Esophagus squamous epithelium (tissue), 4 donors: Measurements from ENCODE around the gene ZG16.

Source experiments
- POLR2A ChIP-seq, 4 donors: fragments of 450-650 bp; IDR thresholded peaks; one replicate each; pipeline ENCODE4 v1.6.1; 2017; ENCODE audit warnings: antibody characterized with exemption in 4 of 4, mild to moderate bottlenecking in 4 of 4, moderate library complexity in 3 of 4
- TF ChIP-seq, protein P1 (sequence below), 6 experiments: fragments of 450-650 bp in 4 of 6; fragments of 200-600 bp in 2 of 6; sonication (generic) in 2 of 6; IDR thresholded peaks; one replicate each; pipeline ENCODE4 v1.5.1; 2016 to 2019; ENCODE audit warnings: antibody characterized with exemption in 6 of 6, mild to moderate bottlenecking in 4 of 6, moderate library complexity in 4 of 6

GRCh38 chr16:29742683-29743275 lies 35.3 kb upstream of the ZG16 start:
- TF ChIP-seq, protein P1, sequence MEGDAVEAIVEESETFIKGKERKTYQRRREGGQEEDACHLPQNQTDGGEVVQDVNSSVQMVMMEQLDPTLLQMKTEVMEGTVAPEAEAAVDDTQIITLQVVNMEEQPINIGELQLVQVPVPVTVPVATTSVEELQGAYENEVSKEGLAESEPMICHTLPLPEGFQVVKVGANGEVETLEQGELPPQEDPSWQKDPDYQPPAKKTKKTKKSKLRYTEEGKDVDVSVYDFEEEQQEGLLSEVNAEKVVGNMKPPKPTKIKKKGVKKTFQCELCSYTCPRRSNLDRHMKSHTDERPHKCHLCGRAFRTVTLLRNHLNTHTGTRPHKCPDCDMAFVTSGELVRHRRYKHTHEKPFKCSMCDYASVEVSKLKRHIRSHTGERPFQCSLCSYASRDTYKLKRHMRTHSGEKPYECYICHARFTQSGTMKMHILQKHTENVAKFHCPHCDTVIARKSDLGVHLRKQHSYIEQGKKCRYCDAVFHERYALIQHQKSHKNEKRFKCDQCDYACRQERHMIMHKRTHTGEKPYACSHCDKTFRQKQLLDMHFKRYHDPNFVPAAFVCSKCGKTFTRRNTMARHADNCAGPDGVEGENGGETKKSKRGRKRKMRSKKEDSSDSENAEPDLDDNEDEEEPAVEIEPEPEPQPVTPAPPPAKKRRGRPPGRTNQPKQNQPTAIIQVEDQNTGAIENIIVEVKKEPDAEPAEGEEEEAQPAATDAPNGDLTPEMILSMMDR (IDR thresholded peaks at IDR 0.05), result no peak
- no peak for TF ChIP-seq POLR2A (IDR thresholded peaks at IDR 0.05)
